Endothelial cell of umbilical vein (primary cell): ENCODE data around the gene LKAAEAR1. TPM values are rescaled to one million over a fixed set of nuclear protein-coding genes. Genes with fewer than 3 reads are reported as not detected.

Experiments used
- BruUV-seq: library from RNA; stranded (reverse); fragments of 400-500 nt; replicated peaks from 2 replicates; lab custom pipeline; 2021; lab: Mats Ljungman, UMichigan
- CTCF ChIA-PET: fragments of 300-600, 350-600 bp; sonication (Branson Sonifier 250); formaldehyde crosslinking; loops from one replicate; lab custom pipeline; 2021; ENCODE audit warnings: antibody characterized with exemption, inconsistent platforms; lab: Charles Lee
- POLR2A ChIA-PET: fragments of 300-600, 350-600 bp; sonication (Branson Sonifier 250); formaldehyde crosslinking; loops from one replicate; lab custom pipeline; 2021; ENCODE audit warnings: antibody characterized with exemption, inconsistent platforms; lab: Charles Lee
- DNase-seq: peaks from one replicate; pipeline ENCODE4 v3.0.0-alpha.2; 2011; ENCODE audit warnings: low read depth, low spot score
- FAIRE-seq: peaks from 2 replicates; lab custom pipeline; 2011; peaks lifted over from hg19 to GRCh38; lab: Jason Lieb, UNC
- H2AFZ ChIP-seq: 2 replicates; pipeline ENCODE4 v1.6.0; 2012; ENCODE audit warnings: low read depth, low read length, control low read depth, inconsistent platforms
- H3K27ac ChIP-seq: 2 replicates; pipeline ENCODE4 v1.5.1; 2011; ENCODE audit warnings: low read depth, mild to moderate bottlenecking, control low read depth, low read length, moderate library complexity; ENCODE audit not compliant: insufficient read depth
- H3K27me3 ChIP-seq, 2 experiments: 2 replicates each; pipeline versions ENCODE4 v1.6.0 to v1.6.1; 2011; ENCODE audit warnings: low read length in 2 of 2, mixed read lengths in 1 of 2; ENCODE audit not compliant: control insufficient read depth in 2 of 2, insufficient read depth in 2 of 2
- H3K36me3 ChIP-seq, 2 experiments: 2 replicates in 1 of 2; 3 replicates in 1 of 2; pipeline ENCODE4 v1.5.1; 2011; ENCODE audit warnings: low read length in 2 of 2, mild to moderate bottlenecking in 1 of 2, moderate library complexity in 1 of 2; ENCODE audit not compliant: control insufficient read depth in 2 of 2, insufficient read depth in 2 of 2; ENCODE audit errors: extremely low read depth in 1 of 2
- H3K4me1 ChIP-seq: 3 replicates; pipeline ENCODE4 v1.5.1; 2011; ENCODE audit warnings: mild to moderate bottlenecking, low read length; ENCODE audit not compliant: control insufficient read depth, insufficient read depth; ENCODE audit errors: extremely low read depth
- H3K4me2 ChIP-seq: 2 replicates; pipeline ENCODE4 v1.6.1; 2011; ENCODE audit warnings: low read length, control low read depth, mixed read lengths; ENCODE audit not compliant: insufficient read depth
- H3K4me3 ChIP-seq, 3 experiments: fragments of 200-600 bp in 1 of 3; sonication (generic), shearing (Covaris generic) in 1 of 3; replicated peaks in 1 of 3; 2 replicates each; pipeline ENCODE4 v1.5.1; 2011 to 2016; ENCODE audit warnings: control low read depth in 3 of 3, low read length in 3 of 3, mild to moderate bottlenecking in 2 of 3, inconsistent platforms in 1 of 3, low read depth in 1 of 3, moderate library complexity in 1 of 3; ENCODE audit not compliant: insufficient read depth in 1 of 3
- H3K79me2 ChIP-seq: 2 replicates; pipeline ENCODE4 v1.6.0; 2012; ENCODE audit warnings: low read length, inconsistent platforms; ENCODE audit not compliant: control insufficient read depth, insufficient read depth
- H3K9ac ChIP-seq: replicated peaks from 2 replicates; pipeline ENCODE3; 2011; ENCODE audit warnings: low read length, control low read depth; ENCODE audit not compliant: insufficient read depth; ENCODE audit errors: extremely low read depth
- H3K9me1 ChIP-seq: replicated peaks from 3 replicates; pipeline ENCODE4 v1.6.0; 2011; ENCODE audit warnings: mild to moderate bottlenecking, low read length; ENCODE audit not compliant: control insufficient read depth, insufficient read depth; ENCODE audit errors: extremely low read depth
- H3K9me3 ChIP-seq: replicated peaks from 2 replicates; pipeline ENCODE4 v1.5.1; 2012; ENCODE audit warnings: low read length, inconsistent platforms; ENCODE audit not compliant: control insufficient read depth, insufficient read depth
- H4K20me1 ChIP-seq: replicated peaks from 2 replicates; pipeline ENCODE3; 2011; ENCODE audit warnings: mild to moderate bottlenecking, low read length; ENCODE audit not compliant: control insufficient read depth, insufficient read depth; ENCODE audit errors: extremely low read depth
- EZH2 ChIP-seq: IDR thresholded peaks from 2 replicates; pipeline ENCODE4 v1.6.1; 2012; ENCODE audit warnings: borderline replicate concordance, low read depth, mild to moderate bottlenecking, moderate library complexity, low read length, inconsistent platforms; ENCODE audit not compliant: severe bottlenecking
- FOS ChIP-seq: IDR thresholded peaks from 2 replicates; pipeline ENCODE4 v1.6.1; 2011; ENCODE audit warnings: mild to moderate bottlenecking, low read length, moderate library complexity, borderline replicate concordance; ENCODE audit not compliant: insufficient read depth
- GATA2 ChIP-seq: IDR thresholded peaks from 2 replicates; pipeline ENCODE4 v1.7.0; 2011; ENCODE audit warnings: low read depth, mild to moderate bottlenecking, moderate library complexity, mixed read lengths, low read length; ENCODE audit not compliant: insufficient read length, insufficient read depth
- JUN ChIP-seq: IDR thresholded peaks from 2 replicates; pipeline ENCODE4 v1.6.1; 2011; ENCODE audit warnings: borderline replicate concordance, low read depth; ENCODE audit not compliant: insufficient read length, insufficient read depth
- MYC ChIP-seq: IDR thresholded peaks from one replicate; pipeline ENCODE4 v1.6.1; 2011; ENCODE audit warnings: mild to moderate bottlenecking, low read depth, low read length
- POLR2A ChIP-seq: IDR thresholded peaks from 2 replicates; pipeline ENCODE4 v1.6.1; 2012; ENCODE audit warnings: low read depth, mild to moderate bottlenecking, control low read depth, low read length
- POLR2AphosphoS5 ChIP-seq: IDR thresholded peaks from 2 replicates; pipeline ENCODE4 v1.6.1; 2012; ENCODE audit warnings: low read depth, mild to moderate bottlenecking, control low read depth, low read length, moderate library complexity; ENCODE audit not compliant: insufficient read depth
- dilution Hi-C: fragments of 300-500 bp; cut with MboI; formaldehyde crosslinking; loops from one replicate; pipeline ENCODE4 v1.15.0; 2019; ENCODE audit warnings: low sequenced_read_pairs; ENCODE audit not compliant: extremely low pct_ligation_motif_present
- intact Hi-C: fragments of 100-400 bp; cut with micrococcal nuclease; formaldehyde crosslinking; loops from one replicate; pipeline ENCODE4 v1.10.0; 2022
- polyA plus RNA-seq, 4 experiments: library from polyadenylated mRNA; depleted of rRNA in 3 of 4; stranded (reverse) in 3 of 4; unstranded in 1 of 4; fragments of >200 nt; gene quantifications; 2 replicates each; pipeline versions ENCODE4 v1.2.1 to v1.2.3, GENCODE V29; 2011 to 2012; ENCODE audit warnings: missing spikeins in 1 of 4
- total RNA-seq: library from RNA; stranded (reverse); gene quantifications from 2 replicates; pipeline ENCODE4 v1.2.3, GENCODE V29; 2021
- TF ChIP-seq, protein P1 (sequence below), 2 donors: IDR thresholded peaks; 1 replicate in 1 of 2; 2 replicates in 1 of 2; pipeline ENCODE4 v1.5.1; 2011; ENCODE audit warnings: low read length in 2 of 2, mild to moderate bottlenecking in 2 of 2, moderate library complexity in 2 of 2, control low read depth in 1 of 2, inconsistent platforms in 1 of 2, low read depth in 1 of 2; ENCODE audit not compliant: insufficient read depth in 1 of 2; ENCODE audit errors: extremely low read depth in 1 of 2
- TF ChIP-seq, protein P2 (sequence below): IDR thresholded peaks from 2 replicates; pipeline ENCODE4 v1.6.1; 2011; ENCODE audit not compliant: insufficient read depth, insufficient read length

The LKAAEAR1 gene
- total and polyA plus RNA-seq, 2 donors (not counting 3 experiments of a cell fraction or from before 2014, with no cell fraction given): 0.29 TPM; not detected in 1

GRCh38 chr20:64041040-64041780, 43.0 kb downstream of the LKAAEAR1 start:
- no peak overlapping the region for H2AFZ ChIP-seq
- no peaks in the 10 kb centered on the region for H3K27me3 ChIP-seq
- H4K20me1 ChIP-seq: no peaks in the 10 kb centered on the region
- H3K4me2 ChIP-seq: no peak overlapping the region
- H3K4me1 ChIP-seq: peaks cover 62% of the 10 kb centered on the region
- ChIA-PET CTCF (interaction anchor here (1.0 to 7.5 kb wide), 2 partner anchors 14 to 60 kb away, joined by 3 to 412 read pairs; partner anchors contain the start of genes PRPF6, SOX18 and TCEA2), POLR2A (interaction anchor here (1.6 kb wide), 1 partner anchor 9 kb away, joined by 4 read pairs; no protein-coding TSS in a partner anchor)
- H3K9ac ChIP-seq: no peak overlapping the region
- intact Hi-C loops: no loop called here
- H3K4me3 ChIP-seq: no peak overlapping the region
- no TSS peak for BruUV-seq
- dilution Hi-C loops: no loop called here
- TF ChIP-seq FOS (no peak), GATA2 (no peak), JUN (no peak), EZH2 (no peak), MYC (no peak), POLR2A (no peak), POLR2AphosphoS5 (no peak)
- TF ChIP-seq, protein P1, sequence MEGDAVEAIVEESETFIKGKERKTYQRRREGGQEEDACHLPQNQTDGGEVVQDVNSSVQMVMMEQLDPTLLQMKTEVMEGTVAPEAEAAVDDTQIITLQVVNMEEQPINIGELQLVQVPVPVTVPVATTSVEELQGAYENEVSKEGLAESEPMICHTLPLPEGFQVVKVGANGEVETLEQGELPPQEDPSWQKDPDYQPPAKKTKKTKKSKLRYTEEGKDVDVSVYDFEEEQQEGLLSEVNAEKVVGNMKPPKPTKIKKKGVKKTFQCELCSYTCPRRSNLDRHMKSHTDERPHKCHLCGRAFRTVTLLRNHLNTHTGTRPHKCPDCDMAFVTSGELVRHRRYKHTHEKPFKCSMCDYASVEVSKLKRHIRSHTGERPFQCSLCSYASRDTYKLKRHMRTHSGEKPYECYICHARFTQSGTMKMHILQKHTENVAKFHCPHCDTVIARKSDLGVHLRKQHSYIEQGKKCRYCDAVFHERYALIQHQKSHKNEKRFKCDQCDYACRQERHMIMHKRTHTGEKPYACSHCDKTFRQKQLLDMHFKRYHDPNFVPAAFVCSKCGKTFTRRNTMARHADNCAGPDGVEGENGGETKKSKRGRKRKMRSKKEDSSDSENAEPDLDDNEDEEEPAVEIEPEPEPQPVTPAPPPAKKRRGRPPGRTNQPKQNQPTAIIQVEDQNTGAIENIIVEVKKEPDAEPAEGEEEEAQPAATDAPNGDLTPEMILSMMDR (IDR thresholded peaks at IDR 0.05; ENCODE audit: extremely low read depth in 1 of 2, insufficient read depth in 1 of 2, low read depth in 1 of 2, low read length in 2 of 2): no peak
- TF ChIP-seq, protein P2, sequence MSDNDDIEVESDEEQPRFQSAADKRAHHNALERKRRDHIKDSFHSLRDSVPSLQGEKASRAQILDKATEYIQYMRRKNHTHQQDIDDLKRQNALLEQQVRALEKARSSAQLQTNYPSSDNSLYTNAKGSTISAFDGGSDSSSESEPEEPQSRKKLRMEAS: no peak
- H3K9me1 ChIP-seq: no peaks in the 10 kb centered on the region
- H3K9me3 ChIP-seq: no peaks in the 10 kb centered on the region
- H3K79me2 ChIP-seq: no peaks in the 10 kb centered on the region
- H3K27ac ChIP-seq: peak overlapping the region; percentile 4
- DNase-seq (peak; percentile 24), FAIRE-seq (no peak)
- no peaks in the 10 kb centered on the region for H3K36me3 ChIP-seq
